Nephron progenitor cell (in vitro differentiated cells): Measurements from ENCODE around the gene ZNF117.
A peak's percentile ranks its signal among the peaks of the same experiment; 100 is the strongest.
"Not testable (repeated sequence)": the region's sequence is repeated elsewhere in the genome, so short reads cannot be mapped to it uniquely, and the experiment has no call there.

Experiments
- DNase-seq: peaks from one replicate; pipeline ENCODE4 v3.0.0; 2021
- H3K27ac Mint-ChIP-seq: 2 replicates; pipeline ENCODE4 v1.8.0; 2021; ENCODE audit warnings: mild to moderate bottlenecking, moderate library complexity, mixed read lengths
- H3K27me3 Mint-ChIP-seq: 2 replicates; pipeline ENCODE4 v1.8.0; 2021; ENCODE audit warnings: mild to moderate bottlenecking, low read depth, mixed read lengths; ENCODE audit not compliant: poor library complexity
- H3K36me3 Mint-ChIP-seq: 2 replicates; pipeline ENCODE4 v1.8.0; 2021; ENCODE audit warnings: low read depth, mixed read lengths
- H3K4me1 Mint-ChIP-seq: 2 replicates; pipeline ENCODE4 v1.8.0; 2021; ENCODE audit warnings: mixed read lengths
- H3K4me3 Mint-ChIP-seq: 2 replicates; pipeline ENCODE4 v1.8.0; 2021; ENCODE audit warnings: mild to moderate bottlenecking, moderate library complexity, mixed read lengths
- H3K9me3 Mint-ChIP-seq: 2 replicates; pipeline ENCODE4 v1.8.0; 2021; ENCODE audit warnings: mild to moderate bottlenecking, moderate library complexity, mixed read lengths
- CTCF ChIP-seq: fragments of 200-600 bp; sonication (generic); IDR thresholded peaks from 2 replicates; pipeline ENCODE4 v1.5.0; 2021; ENCODE audit warnings: antibody characterized with exemption

The ZNF117 gene

DNA sequence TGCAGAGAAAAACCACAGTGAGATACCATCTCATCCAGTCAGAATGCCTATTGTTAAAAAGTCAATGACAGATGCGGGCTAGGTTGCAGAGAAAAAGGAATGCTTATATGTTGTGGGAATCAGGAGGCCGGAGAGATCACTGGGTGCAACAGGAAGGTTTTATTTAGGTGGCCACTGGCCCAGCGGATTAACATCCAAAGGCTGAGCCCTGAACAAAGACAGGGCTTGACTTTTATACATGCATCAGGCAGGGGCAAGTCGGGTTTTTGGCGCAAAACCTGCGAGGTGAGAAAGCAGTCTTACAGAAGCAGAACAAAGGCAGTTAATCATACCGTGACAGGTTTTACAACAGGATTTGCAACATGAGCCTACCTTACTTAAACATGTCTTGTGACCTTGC is 620 bp downstream of the ZNF117 start:
- TF ChIP-seq CTCF: no peak
- H3K4me3 Mint-ChIP-seq: no peak overlapping the region

GRCh38 chr7:64978497-64979203 is 12.2 kb downstream of the ZNF117 start:
- no peak for TF ChIP-seq CTCF
- Mint-ChIP-seq H3K9me3 (peaks cover 96% of the 10 kb centered on the region), H3K27ac (no peak overlapping the region), H3K36me3 (peaks cover 99% of the 10 kb centered on the region), H3K4me3 (no peak overlapping the region), H3K4me1 (no peaks in the 10 kb centered on the region), H3K27me3 (peaks cover 10% of the 10 kb centered on the region)
- DNase-seq: no peak

More for the DNA sequence above, 620 bp downstream of the ZNF117 start:
- no peaks in the 10 kb centered on the region for H3K4me1 Mint-ChIP-seq
- DNase-seq: no peak
- no peak overlapping the region for H3K27ac Mint-ChIP-seq
- peaks cover 5% of the 10 kb centered on the region for H3K27me3 Mint-ChIP-seq
- H3K9me3 Mint-ChIP-seq: peaks cover 98% of the 10 kb centered on the region
- H3K36me3 Mint-ChIP-seq: peaks cover 100% of the 10 kb centered on the region

DNA sequence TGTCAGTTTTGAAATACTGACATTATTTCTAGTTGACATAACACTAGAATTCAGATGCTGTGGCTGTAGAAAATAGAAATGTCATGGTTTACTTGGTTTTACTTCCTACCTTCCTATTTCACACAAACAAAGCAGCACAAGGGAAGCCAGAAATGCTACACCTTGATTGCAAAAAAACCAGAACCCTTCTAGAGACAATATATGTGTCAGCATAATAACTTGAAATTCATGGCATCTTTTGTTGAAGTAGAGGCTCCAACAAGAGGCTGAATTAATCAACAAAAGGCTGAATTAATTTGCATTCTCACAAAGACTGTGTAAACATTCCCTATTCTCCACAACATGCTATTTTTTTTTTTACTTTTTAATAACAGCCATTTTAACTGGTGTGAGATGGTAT is 25.2 kb downstream of the ZNF117 start:
- Mint-ChIP-seq H3K4me3 (no peak overlapping the region), H3K27ac (no peak overlapping the region), H3K36me3 (peaks cover 18% of the 10 kb centered on the region), H3K9me3 (peaks cover 73% of the 10 kb centered on the region), H3K27me3 (peaks cover 3% of the 10 kb centered on the region), H3K4me1 (no peaks in the 10 kb centered on the region)
- DNase-seq: no peak
- TF ChIP-seq CTCF: no peak

DNA sequence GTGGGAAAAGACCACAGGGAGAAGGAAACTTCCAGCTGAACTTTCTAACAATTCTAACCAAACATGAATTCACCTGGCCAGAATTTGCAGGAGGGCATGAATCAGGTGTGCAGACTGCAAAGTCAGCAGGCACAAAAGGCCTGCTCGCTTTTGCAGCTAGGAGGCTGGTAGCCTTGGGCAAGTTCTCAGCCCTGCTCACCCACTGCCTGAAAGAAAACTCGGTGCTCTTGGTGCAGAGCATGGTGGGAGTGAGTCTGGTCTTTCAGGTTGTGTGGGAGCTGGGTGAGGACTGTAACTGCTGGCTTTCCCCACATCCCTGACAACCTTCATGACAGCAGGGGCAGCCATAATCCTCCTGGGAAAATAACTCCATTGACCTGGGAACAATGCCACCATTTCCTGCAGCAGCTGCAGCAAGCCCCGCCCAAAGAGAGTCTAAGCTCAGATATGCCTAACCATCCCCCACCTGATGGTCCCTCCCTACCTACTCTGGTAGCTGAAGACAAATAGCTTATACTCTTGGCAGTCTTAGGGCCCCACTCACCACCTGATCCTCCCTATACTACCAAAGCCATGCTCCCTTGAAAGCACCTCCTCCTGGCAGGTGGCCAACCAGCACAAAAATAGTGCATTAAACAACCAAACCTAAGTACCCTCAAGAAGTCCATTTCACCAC is 31.6 kb downstream of the ZNF117 start:
- Mint-ChIP-seq H3K4me3 (no peak overlapping the region), H3K4me1 (no peaks in the 10 kb centered on the region), H3K27ac (no peak overlapping the region), H3K36me3 (no peaks in the 10 kb centered on the region), H3K9me3 (peaks cover 67% of the 10 kb centered on the region), H3K27me3 (no peaks in the 10 kb centered on the region)
- TF ChIP-seq CTCF: no peak
- no peak for DNase-seq

- H3K27ac Mint-ChIP-seq: no peak overlapping the region
- H3K9me3 Mint-ChIP-seq: peaks cover 10% of the 10 kb centered on the region
- H3K4me1 Mint-ChIP-seq: no peaks in the 10 kb centered on the region
- no peak for DNase-seq
- peaks cover 38% of the 10 kb centered on the region for H3K27me3 Mint-ChIP-seq
- H3K36me3 Mint-ChIP-seq: no peaks in the 10 kb centered on the region
- H3K4me3 Mint-ChIP-seq: no peak overlapping the region
- peak; percentile 80 for TF ChIP-seq CTCF
These were observed 39.5 kb downstream of the ZNF117 start for GRCh38 chr7:64951250-64951848.

DNA sequence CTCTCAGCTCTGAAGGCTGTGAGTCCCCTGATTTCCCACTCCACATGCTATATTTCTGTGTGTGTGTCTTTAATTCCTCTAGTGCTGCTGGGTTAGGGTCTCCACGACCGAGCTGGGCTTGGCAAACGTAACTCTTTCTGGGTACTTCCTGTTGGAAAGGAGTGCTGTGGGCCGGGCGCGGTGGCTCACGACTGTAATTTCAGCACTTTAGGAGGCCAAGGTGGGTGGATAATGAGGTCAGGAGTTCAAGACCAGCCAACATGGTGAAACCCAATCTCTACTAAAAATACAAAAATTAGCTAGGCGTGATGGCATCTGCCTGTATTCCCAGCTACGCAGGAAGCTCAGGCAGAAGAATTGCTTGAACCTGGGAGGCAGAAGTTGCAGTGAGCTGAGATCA is 40.2 kb downstream of the ZNF117 start:
- H3K36me3 Mint-ChIP-seq, H3K4me1 Mint-ChIP-seq, H3K27ac Mint-ChIP-seq, H3K9me3 Mint-ChIP-seq, H3K4me3 Mint-ChIP-seq, DNase-seq: not testable (repeated sequence)
- peaks cover 45% of the 10 kb centered on the region for H3K27me3 Mint-ChIP-seq

DNA sequence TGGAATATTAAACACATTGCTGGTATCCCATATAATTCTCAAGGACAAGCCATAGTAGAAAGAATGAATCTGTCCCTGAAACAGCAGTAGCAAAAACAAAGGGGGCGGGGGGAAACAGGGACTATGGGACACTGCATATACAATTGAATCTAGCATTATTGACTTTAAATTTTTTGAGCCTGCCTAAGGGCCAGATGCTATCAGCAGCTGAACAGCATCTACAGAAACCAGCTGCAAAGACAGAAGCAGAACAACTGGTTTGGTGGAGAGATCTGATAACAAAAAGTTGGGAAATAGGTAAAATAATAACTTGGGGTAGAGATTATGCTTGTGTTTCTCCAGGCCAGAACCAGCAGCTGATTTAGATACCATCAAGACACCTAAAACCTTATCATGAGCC is 42.1 kb downstream of the ZNF117 start:
- not testable (repeated sequence) for H3K9me3 Mint-ChIP-seq, H3K4me1 Mint-ChIP-seq, DNase-seq, H3K27ac Mint-ChIP-seq, H3K4me3 Mint-ChIP-seq, H3K36me3 Mint-ChIP-seq
- peaks cover 60% of the 10 kb centered on the region for H3K27me3 Mint-ChIP-seq
